HG03066 (cell line): ENCODE results near the gene SREK1.
"Not testable (repeated sequence)": the region's sequence is repeated elsewhere in the genome, so short reads cannot be mapped to it uniquely, and the experiment has no call there.

Experiments used
- ATAC-seq: cut with Tn5 transposase; IDR thresholded peaks from one replicate; pipeline ENCODE4 v1.9.1; 2021; ENCODE audit warnings: low read depth; ENCODE audit not compliant: unreplicated experiment

The SREK1 gene

DNA sequence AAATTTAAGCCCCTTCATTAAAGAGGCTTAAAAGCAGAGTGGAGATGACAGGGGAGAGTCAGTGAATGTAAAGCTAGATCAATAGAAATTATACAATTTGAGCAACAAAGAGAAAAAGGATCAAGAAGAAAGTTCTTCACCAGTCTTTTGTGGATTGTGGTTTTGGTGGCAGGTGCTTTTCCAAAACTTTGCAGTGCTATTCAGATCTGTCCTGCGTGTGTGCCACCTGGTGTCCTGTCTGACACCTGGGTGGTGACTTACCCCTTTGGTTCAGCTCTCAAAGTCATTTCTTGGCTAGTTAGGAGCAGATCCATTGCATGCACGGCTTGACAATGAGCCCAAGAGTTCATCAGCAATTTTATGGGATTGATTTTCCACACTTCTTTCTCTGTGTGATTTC, 69.4 kb downstream of the SREK1 start:
- no peak for ATAC-seq

DNA sequence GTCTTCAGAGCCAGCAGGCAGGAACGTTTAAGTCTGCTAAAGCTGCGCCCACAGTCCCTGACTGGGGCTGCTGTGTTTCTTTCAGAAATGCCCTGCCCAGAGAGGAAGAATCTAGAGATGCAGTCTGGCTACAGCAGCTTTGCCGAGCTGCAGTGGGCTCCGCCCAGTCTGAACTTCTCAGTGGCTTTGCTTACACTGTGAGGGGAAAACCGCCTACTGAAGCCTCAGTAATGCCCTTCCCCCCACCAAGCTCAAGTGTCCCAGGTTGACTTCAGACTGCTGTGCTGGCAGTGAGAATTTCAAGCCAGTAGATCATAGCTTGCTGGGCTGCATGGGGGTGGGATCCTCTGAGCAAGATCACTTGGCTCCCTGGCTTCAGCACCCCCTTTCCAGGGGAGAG, 78.4 kb downstream of the SREK1 start:
- ATAC-seq: no peak

DNA sequence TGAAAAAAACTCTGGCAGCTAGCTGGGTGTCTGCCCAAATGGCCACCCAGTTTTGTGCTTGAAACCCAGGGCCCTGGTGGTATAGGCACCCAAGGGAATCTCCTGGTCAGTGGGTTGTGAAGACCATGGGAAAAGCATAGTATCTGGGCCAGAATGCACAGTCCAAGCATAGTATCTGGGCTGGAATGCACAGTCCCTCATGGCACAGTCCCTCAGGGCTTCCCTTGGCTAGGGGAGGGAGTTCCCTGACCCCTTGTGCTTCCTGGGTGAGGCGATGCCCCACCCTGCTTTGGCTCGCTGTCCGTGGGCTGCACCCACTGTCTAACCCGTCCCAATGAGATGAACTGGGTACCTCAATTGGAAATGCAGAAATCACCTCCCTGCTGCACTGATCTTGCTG, 78.8 kb downstream of the SREK1 start:
- ATAC-seq: not testable (repeated sequence)

DNA sequence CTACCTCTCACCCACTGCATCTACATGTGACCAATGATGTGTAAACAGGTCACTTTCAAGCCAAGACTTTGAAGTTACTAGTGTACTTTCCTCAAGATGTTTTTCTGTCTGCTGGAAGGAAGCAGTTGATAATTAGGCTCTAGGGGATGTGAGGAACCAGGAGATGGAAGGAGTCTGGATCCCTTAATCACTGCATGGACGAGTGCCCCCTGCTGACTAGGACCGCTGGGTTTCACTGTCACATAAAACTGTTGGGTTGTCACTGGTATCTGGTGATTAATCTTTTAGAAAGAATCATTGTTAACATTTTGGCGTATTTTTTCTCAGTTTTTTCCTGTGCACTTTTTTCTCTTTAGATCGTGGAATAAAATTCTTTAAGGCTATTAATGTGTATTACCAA, 79.5 kb downstream of the SREK1 start:
- no peak for ATAC-seq

DNA sequence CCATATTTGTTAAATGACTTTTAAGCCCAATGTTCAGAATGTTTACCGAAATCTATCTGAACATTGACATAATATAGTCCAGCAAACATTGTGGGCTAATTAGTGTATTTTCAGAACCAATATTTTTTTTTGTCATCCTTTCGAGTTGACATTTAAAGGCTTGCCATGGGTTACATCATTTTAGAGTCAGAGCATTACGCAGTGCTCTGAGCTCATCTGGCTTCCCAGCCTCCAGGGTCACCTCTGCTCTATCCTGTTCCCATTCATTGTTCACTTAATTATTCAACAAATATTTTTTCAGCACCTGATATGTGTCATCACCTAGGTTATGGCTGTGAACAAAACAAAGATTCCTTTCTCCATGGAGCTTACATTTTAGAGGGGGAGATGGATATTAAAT, 80.2 kb downstream of the SREK1 start:
- ATAC-seq: no peak

DNA sequence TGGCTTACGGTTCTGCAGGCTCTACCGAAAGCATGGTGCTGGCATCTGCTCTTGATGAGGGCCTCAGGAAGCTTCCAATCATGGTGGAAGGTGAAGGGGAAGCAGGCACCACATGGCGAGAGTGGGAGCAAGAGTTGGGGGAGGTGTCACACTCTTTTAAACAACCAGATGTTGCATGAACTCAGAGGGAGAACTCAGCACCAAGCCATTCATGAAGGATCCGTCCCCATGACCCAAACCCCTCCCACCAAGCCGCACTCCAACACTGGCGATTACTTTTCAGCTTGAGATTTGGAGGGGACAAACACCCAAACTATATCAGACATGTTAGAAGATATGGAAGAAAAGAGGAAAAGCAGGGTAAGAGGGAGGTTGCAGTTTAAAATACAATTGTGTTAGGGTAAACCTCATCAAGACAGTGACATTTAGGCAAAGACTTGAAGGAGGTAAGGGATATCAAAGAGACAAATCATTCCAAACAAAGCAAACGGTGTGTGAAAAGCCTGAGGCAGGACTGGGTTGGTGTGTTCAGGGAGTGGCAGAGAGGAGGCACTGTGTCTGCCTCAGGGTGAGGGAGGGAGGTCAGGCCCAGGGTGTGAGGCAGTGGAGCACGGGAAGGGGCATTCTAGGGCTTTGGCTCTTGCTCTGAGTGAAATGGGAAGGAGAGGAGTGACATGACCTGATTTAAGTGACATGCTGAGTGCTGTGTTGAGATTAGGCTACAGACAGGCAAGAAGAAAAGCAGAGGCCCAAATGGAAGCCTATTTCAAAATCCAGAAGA, 80.9 kb downstream of the SREK1 start:
- no peak for ATAC-seq

DNA sequence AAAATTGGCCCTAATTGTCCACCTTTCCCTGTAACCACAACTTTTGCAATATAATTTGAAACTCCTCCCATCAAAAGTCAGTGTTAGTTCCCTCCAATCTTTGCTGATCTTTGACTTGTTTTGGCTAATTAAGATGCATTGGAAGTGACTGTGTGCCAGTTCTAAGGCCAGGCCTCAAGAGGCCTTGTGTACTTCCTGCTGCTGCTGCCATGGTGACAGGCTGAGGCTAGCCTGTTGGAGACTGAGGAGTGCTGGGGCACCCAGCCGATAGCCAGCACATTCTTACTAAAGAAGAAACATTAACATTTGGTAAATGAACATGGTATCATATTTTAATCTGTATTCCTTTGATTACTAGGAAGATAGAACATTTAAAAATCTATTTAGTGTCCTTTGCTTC, 86.5 kb downstream of the SREK1 start:
- no peak for ATAC-seq

DNA sequence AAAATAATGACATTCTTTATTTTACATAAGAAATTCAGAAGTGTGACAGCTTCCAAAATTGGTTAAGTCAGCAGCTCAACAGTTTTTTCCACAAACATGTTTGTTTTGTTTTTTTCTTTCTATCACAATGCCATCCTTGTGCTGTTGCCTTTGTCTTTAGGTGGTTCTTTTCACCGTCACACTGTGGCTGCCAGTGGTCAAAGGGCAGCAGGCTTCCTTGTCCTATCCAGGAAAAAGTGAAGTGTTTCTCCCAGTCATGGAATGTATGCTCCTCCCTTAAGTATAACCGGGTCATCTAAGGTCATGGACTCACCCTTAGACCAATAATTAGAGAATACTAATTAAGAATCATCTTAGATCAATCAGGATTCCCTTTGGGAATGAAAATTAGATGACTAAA, 87.4 kb downstream of the SREK1 start:
- ATAC-seq: no peak

DNA sequence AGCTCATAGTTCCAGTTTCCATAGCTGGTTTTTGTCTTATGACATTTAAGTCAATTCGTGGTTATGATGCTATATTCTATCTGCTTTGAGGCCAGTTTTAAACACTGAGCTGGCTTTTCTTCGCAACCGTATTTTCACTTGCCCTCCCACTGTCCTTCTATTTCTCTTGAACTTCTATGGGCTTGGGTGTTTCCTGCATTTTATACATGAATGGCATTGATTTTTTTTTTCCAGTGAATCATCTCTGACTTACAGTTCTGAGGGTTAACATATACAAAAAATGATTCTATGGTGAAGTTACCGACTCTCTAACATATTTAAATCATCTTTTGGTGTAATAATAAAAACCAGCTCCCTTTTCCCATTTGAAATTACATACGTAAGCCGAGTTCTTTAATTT, 88.2 kb downstream of the SREK1 start:
- no peak for ATAC-seq

DNA sequence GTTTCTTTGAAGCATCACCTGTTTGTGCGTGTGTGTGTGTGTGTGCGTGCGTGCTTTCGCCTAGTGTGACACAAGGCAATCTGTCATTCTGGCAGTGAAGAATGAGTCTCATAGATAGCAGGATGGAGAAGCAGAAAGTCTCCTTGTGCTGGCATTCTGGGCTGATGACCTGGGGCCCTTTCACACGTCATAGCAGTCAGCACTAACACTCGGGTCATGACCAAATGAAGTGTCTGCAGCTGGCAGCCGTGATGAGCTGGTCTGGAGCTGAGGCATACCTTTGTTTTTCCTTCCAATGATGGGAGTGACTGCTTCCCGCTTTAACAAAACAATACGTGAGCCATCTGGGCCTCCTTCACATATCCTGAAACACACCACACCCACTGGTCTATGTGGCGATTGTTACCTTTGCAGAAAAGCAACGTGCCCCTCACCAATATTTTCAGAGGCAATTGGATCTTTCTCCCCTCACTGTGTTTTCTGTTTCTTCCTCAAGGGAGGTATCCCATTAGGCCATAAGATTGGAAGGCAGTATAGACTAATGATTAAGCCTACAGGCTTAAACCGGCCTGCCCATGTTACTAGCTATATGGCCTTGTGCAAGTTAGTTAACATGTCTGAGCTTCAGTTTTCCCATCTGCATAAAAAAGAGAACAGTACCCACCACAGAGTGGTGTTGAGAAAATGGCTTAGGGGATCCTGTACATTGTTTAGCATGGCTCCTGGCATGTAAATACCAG, 88.8 kb downstream of the SREK1 start:
- ATAC-seq: no peak
